Ishikawa (cell line): ENCODE data around the gene FHIT.

ENCODE experiments used
- CEBPB ChIP-seq: IDR thresholded peaks from 2 replicates; pipeline ENCODE4 v1.6.1; 2012
- CREB1 ChIP-seq: IDR thresholded peaks from 2 replicates; pipeline ENCODE4 v1.6.1; 2012; ENCODE audit warnings: low read depth
- EGR1 ChIP-seq: IDR thresholded peaks from 2 replicates; pipeline ENCODE4 v1.6.1; 2012
- EP300 ChIP-seq: IDR thresholded peaks from 2 replicates; pipeline ENCODE4 v1.6.1; 2012; ENCODE audit warnings: borderline replicate concordance
- FOXM1 ChIP-seq: IDR thresholded peaks from 2 replicates; pipeline ENCODE4 v1.6.1; 2012; ENCODE audit warnings: low read depth, borderline replicate concordance
- NFIC ChIP-seq: IDR thresholded peaks from 2 replicates; pipeline ENCODE4 v1.6.1; 2012
- RAD21 ChIP-seq: IDR thresholded peaks from 2 replicates; pipeline ENCODE4 v1.6.1; 2012; ENCODE audit warnings: low read depth
- TAF1 ChIP-seq: IDR thresholded peaks from 2 replicates; pipeline ENCODE4 v1.6.1; 2012; ENCODE audit warnings: low read depth, mild to moderate bottlenecking
- TCF12 ChIP-seq: IDR thresholded peaks from 2 replicates; pipeline ENCODE4 v1.6.1; 2012; ENCODE audit warnings: low read depth
- TEAD4 ChIP-seq: IDR thresholded peaks from 2 replicates; pipeline ENCODE4 v1.6.1; 2012
- USF1 ChIP-seq: IDR thresholded peaks from 2 replicates; pipeline ENCODE4 v1.6.1; 2012
- YY1 ChIP-seq: IDR thresholded peaks from 2 replicates; pipeline ENCODE4 v1.6.1; 2012; ENCODE audit warnings: low read depth
- ZBTB7A ChIP-seq: IDR thresholded peaks from 2 replicates; pipeline ENCODE4 v1.6.1; 2012; ENCODE audit warnings: low read depth
- TF ChIP-seq, protein P1 (sequence below): IDR thresholded peaks from 2 replicates; pipeline ENCODE4 v1.6.1; 2012; ENCODE audit warnings: low read depth, mild to moderate bottlenecking
- TF ChIP-seq, protein P2 (sequence below): IDR thresholded peaks from 2 replicates; pipeline ENCODE4 v1.6.1; 2012

FHIT gene

DNA sequence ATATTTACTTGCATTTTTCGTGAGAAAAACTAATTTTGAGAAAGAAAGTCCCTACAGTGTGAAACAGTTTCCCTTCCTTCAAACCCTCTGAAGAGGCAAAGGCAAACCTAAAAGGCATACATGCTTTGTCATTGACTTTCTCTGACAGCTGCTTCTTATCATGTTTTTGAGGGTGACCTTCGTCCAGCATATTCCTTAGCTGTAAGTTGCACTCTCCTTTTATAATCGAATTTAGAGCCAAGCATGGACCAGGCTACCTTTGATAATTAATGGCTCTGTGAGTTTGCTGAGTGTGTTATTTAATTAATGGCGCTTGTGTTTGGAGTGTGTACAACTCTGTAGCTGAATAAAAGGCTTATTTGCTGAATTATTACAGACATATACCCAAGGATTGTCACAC, 1517.2 kb downstream of the FHIT start:
- TF ChIP-seq USF1 (no peak), RAD21 (no peak), NFIC (no peak), TEAD4 (no peak), ZBTB7A (no peak), EP300 (no peak), FOXM1 (no peak), CREB1 (no peak), CEBPB (no peak), TAF1 (no peak), TCF12 (no peak), YY1 (no peak), EGR1 (no peak)
- TF ChIP-seq, protein P1, sequence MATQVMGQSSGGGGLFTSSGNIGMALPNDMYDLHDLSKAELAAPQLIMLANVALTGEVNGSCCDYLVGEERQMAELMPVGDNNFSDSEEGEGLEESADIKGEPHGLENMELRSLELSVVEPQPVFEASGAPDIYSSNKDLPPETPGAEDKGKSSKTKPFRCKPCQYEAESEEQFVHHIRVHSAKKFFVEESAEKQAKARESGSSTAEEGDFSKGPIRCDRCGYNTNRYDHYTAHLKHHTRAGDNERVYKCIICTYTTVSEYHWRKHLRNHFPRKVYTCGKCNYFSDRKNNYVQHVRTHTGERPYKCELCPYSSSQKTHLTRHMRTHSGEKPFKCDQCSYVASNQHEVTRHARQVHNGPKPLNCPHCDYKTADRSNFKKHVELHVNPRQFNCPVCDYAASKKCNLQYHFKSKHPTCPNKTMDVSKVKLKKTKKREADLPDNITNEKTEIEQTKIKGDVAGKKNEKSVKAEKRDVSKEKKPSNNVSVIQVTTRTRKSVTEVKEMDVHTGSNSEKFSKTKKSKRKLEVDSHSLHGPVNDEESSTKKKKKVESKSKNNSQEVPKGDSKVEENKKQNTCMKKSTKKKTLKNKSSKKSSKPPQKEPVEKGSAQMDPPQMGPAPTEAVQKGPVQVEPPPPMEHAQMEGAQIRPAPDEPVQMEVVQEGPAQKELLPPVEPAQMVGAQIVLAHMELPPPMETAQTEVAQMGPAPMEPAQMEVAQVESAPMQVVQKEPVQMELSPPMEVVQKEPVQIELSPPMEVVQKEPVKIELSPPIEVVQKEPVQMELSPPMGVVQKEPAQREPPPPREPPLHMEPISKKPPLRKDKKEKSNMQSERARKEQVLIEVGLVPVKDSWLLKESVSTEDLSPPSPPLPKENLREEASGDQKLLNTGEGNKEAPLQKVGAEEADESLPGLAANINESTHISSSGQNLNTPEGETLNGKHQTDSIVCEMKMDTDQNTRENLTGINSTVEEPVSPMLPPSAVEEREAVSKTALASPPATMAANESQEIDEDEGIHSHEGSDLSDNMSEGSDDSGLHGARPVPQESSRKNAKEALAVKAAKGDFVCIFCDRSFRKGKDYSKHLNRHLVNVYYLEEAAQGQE: no peak
- TF ChIP-seq, protein P2, sequence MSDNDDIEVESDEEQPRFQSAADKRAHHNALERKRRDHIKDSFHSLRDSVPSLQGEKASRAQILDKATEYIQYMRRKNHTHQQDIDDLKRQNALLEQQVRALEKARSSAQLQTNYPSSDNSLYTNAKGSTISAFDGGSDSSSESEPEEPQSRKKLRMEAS: no peak

DNA sequence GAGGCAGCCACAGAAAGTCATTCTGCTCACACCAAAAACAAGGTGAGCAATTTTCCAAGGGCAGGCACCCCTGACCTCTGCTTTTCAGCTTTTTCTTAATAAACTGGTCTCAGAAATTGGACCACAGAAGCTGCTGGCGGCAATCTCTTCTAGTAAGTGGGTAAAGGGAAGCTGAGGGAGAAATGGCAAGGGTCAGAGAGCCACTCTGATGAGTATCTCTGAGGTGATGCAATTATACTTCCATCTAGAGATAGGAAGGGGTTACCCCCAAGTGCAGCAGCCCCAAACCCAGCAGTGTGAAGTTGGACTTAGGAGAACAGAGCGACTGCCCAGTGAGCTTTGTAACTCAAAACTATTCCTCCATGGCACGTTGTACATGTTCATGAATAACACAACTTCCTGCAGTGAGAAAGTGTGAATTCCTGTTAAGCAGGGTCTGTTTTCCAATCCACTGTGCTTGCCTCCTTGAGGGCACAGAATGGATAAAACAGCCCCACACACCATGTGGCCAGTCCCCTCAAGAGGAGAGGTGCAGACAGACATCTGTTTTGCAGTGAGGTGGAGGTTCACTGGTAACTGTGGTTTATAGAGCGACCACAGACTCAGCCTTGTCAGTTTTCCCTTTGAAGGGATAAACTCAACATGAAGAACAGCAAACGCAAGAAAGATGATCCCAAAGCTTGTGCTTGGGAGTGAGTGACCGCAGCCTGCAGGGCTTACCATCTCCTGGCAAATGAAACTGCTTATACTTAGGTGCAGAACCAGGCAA, 1518.0 kb downstream of the FHIT start:
- no peak for TF ChIP-seq YY1
- TF ChIP-seq FOXM1: no peak
- TF ChIP-seq CREB1: no peak
- TF ChIP-seq, protein P1: no peak
- TF ChIP-seq, protein P2: no peak
- no peak for TF ChIP-seq TCF12
- TF ChIP-seq ZBTB7A: no peak
- no peak for TF ChIP-seq NFIC
- no peak for TF ChIP-seq TAF1
- TF ChIP-seq USF1: no peak
- no peak for TF ChIP-seq CEBPB
- TF ChIP-seq EGR1: no peak
- no peak for TF ChIP-seq EP300
- no peak for TF ChIP-seq TEAD4
- TF ChIP-seq RAD21: no peak

- no peak for TF ChIP-seq USF1
- TF ChIP-seq EGR1: no peak
- no peak for TF ChIP-seq CREB1
- TF ChIP-seq CEBPB: no peak
- no peak for TF ChIP-seq RAD21
- TF ChIP-seq, protein P2: no peak
- TF ChIP-seq, protein P1: no peak
These were observed 1519.3 kb downstream of the FHIT start for GRCh38 chr3:59731943-59732342.

DNA sequence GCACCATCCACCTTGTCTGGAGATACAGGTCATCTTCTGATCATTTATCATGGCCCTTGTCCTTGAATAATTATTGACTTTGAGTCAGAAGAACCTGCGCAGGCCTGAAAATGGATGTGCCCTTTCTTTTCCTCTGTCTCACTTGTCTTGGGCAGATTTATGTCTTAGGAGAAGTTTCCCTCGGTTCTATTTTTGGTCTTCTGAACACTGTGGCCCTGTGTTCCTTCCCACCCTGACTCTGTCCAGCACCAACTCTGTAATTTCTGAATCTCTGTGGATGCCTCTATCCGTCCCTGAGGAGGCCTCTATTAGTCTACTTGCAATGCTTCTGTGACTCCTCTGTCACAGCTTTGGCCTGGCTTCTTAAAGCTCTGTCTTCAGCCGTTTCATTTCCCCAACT, 1520.7 kb downstream of the FHIT start:
- TF ChIP-seq TCF12: no peak
